A549 (cell line): ENCODE data around the gene OVCH1. TPM values are rescaled to one million over a fixed set of nuclear protein-coding genes. Genes with fewer than 3 reads are reported as not detected.

Source experiments
- ATAC-seq, 2 experiments: fragments of 200-7000 bp in 1 of 2; fragments of >200 bp in 1 of 2; cut with Nextera tagmentation in 1 of 2; cut with Tn5 transposase in 1 of 2; 3 replicates each; pipeline versions ENCODE4 v1.8.0 to v1.9.1; 2018 to 2020; ENCODE audit warnings: mild to moderate bottlenecking in 1 of 2, moderate library complexity in 1 of 2
- CTCF ChIA-PET: fragments of 300-600 bp; sonication (Branson Sonifier 250); formaldehyde crosslinking; extraction: SDS; loops from one replicate; lab custom pipeline; 2021; ENCODE audit warnings: antibody characterized with exemption, inconsistent platforms; lab: Yijun Ruan, JAX
- POLR2A ChIA-PET: fragments of 350-600 bp; formaldehyde crosslinking; extraction: SDS; loops from one replicate; lab custom pipeline; 2021; ENCODE audit warnings: antibody characterized with exemption, inconsistent platforms; lab: Yijun Ruan, JAX
- DNase-seq, 2 experiments: peaks; one replicate each; pipeline versions ENCODE4 v3.0.0 to v3.0.0-alpha.2; 2011 to 2016; ENCODE audit warnings: low read depth in 1 of 2, low spot score in 1 of 2
- FAIRE-seq: peaks from 2 replicates; lab custom pipeline; 2011; peaks lifted over from hg19 to GRCh38; lab: Jason Lieb, UNC
- H3K27ac ChIP-seq, 2 experiments: fragments of >200 bp; sonication (Bioruptor Twin); formaldehyde crosslinking; 3 replicates each; pipeline ENCODE4 v1.5.1; 2016 to 2017
- H3K4me1 ChIP-seq: fragments of >200 bp; sonication (Bioruptor Twin); formaldehyde crosslinking; 3 replicates; pipeline ENCODE4 v1.6.1; 2016
- H3K4me2 ChIP-seq: fragments of >200 bp; sonication (Bioruptor Twin); formaldehyde crosslinking; 3 replicates; pipeline ENCODE4 v1.6.1; 2016
- H3K4me3 ChIP-seq: fragments of >200 bp; sonication (Bioruptor Twin); formaldehyde crosslinking; 3 replicates; pipeline ENCODE4 v1.5.1; 2016
- H3K9me3 ChIP-seq: fragments of >200 bp; sonication (Bioruptor Twin); formaldehyde crosslinking; 3 replicates; pipeline ENCODE4 v1.6.1; 2016
- BHLHE40 ChIP-seq: IDR thresholded peaks from 2 replicates; pipeline ENCODE4 v1.6.1; 2012; ENCODE audit warnings: low read depth, low read length, inconsistent platforms
- CBX2 ChIP-seq: fragments of 200-600 bp; sonication (generic); IDR thresholded peaks from 2 replicates; pipeline ENCODE4 v1.6.1; 2016; ENCODE audit warnings: low read depth, mild to moderate bottlenecking, borderline replicate concordance
- CBX8 ChIP-seq: fragments of 200-600 bp; sonication (generic); IDR thresholded peaks from 2 replicates; pipeline ENCODE4 v1.6.1; 2016
- CHD2 ChIP-seq: fragments of 150-350 bp; IDR thresholded peaks from 2 replicates; pipeline ENCODE4 v1.6.1; 2014; ENCODE audit warnings: low read length; ENCODE audit not compliant: partially characterized antibody
- EHMT2 ChIP-seq: fragments of 200-600 bp; sonication (generic); IDR thresholded peaks from 2 replicates; pipeline ENCODE4 v1.6.1; 2016; ENCODE audit warnings: antibody characterized with exemption, low read depth, mild to moderate bottlenecking, moderate library complexity
- EP300 ChIP-seq, 2 experiments: fragments of >200 bp; sonication (Bioruptor Twin); formaldehyde crosslinking; IDR thresholded peaks; 2 replicates in 1 of 2; 3 replicates in 1 of 2; pipeline ENCODE4 v1.6.1; 2016 to 2017
- FOSB ChIP-seq: fragments of 250-450 bp; sonication (Bioruptor Pico); IDR thresholded peaks from 2 replicates; pipeline ENCODE4 v1.5.0; 2020; ENCODE audit warnings: mild to moderate bottlenecking, moderate library complexity
- HDAC2 ChIP-seq: fragments of 200-600 bp; sonication (generic); IDR thresholded peaks from 2 replicates; pipeline ENCODE4 v1.6.1; 2016
- HOXB5 ChIP-seq: fragments of 250-450 bp; sonication (Bioruptor Pico); IDR thresholded peaks from 2 replicates; pipeline ENCODE4 v1.5.0; 2020; ENCODE audit warnings: mild to moderate bottlenecking, moderate library complexity
- KDM1A ChIP-seq: fragments of 200-600 bp; sonication (generic); IDR thresholded peaks from 2 replicates; pipeline ENCODE4 v1.6.1; 2016; ENCODE audit warnings: low read depth, mild to moderate bottlenecking
- KDM5A ChIP-seq: fragments of 200-600 bp; sonication (generic); IDR thresholded peaks from 2 replicates; pipeline ENCODE4 v1.6.1; 2016; ENCODE audit warnings: antibody characterized with exemption, mild to moderate bottlenecking
- MAFK ChIP-seq: fragments of 450-650 bp; IDR thresholded peaks from 2 replicates; pipeline ENCODE4 v1.6.1; 2014; ENCODE audit not compliant: partially characterized antibody
- PHF8 ChIP-seq: fragments of 200-600 bp; sonication (generic); IDR thresholded peaks from 2 replicates; pipeline ENCODE4 v1.6.1; 2016; ENCODE audit warnings: low read depth, mild to moderate bottlenecking, antibody characterized with exemption, moderate library complexity, borderline replicate concordance
- POLR2A ChIP-seq: IDR thresholded peaks from 2 replicates; pipeline ENCODE4 v1.6.1; 2012; ENCODE audit warnings: mild to moderate bottlenecking, low read length
- POLR2AphosphoS2 ChIP-seq: conservative IDR thresholded peaks from 2 replicates; pipeline ENCODE4 v1.6.1; 2012; ENCODE audit warnings: low read length, improper control_type of control experiment, inconsistent platforms
- RARB ChIP-seq: fragments of 250-450 bp; sonication (Bioruptor Pico); IDR thresholded peaks from 2 replicates; pipeline ENCODE4 v1.8.0; 2021; ENCODE audit warnings: mild to moderate bottlenecking, moderate library complexity
- RCOR1 ChIP-seq: fragments of 150-350 bp; IDR thresholded peaks from 2 replicates; pipeline ENCODE4 v1.6.1; 2014; ENCODE audit warnings: antibody characterized with exemption, low read length, low read depth
- TP53 ChIP-seq: fragments of 250-450 bp; sonication (Bioruptor Pico); IDR thresholded peaks from 2 replicates; pipeline ENCODE4 v1.5.0; 2021; ENCODE audit warnings: mild to moderate bottlenecking, moderate library complexity
- ZC3H11A ChIP-seq: fragments of 450-650 bp; IDR thresholded peaks from 2 replicates; pipeline ENCODE4 v1.6.1; 2014; ENCODE audit warnings: antibody characterized with exemption, mild to moderate bottlenecking
- ZNF302 ChIP-seq: fragments of 250-450 bp; sonication (Bioruptor Pico); IDR thresholded peaks from 2 replicates; pipeline ENCODE4 v1.9.0; 2021; ENCODE audit warnings: inconsistent platforms, mild to moderate bottlenecking, moderate library complexity
- WGBS: methylation state at CpG from one replicate; pipeline ENCODE4 v1.1.6; 2017; ENCODE audit errors: missing lambda C conversion rate; 5-methylcytosine and 5-hydroxymethylcytosine counted together
- polyA plus RNA-seq, 4 experiments: library from polyadenylated mRNA; depleted of rRNA in 3 of 4; stranded (reverse); fragments of >200 nt; fragmentation: RNase III in 1 of 4; extraction: RNeasy Plus Mini Kit Qiagen cat#74134 plus additional on column Dnase treatment in 1 of 4; gene quantifications; 2 replicates in 3 of 4; 3 replicates in 1 of 4; pipeline ENCODE4 v1.2.3, GENCODE V29; 2011 to 2017
- TF ChIP-seq, protein P1 (sequence below): IDR thresholded peaks from 2 replicates; pipeline ENCODE4 v1.6.1; 2012
- TF ChIP-seq, protein P2 (sequence below): fragments of 150-350 bp; IDR thresholded peaks from 2 replicates; pipeline ENCODE4 v1.6.1; 2014; ENCODE audit warnings: low read depth, mild to moderate bottlenecking, low read length
- TF ChIP-seq, protein P3 (sequence below): fragments of 250-450 bp; sonication (Bioruptor Pico); IDR thresholded peaks from 2 replicates; pipeline ENCODE4 v1.5.0; 2020; ENCODE audit warnings: low read depth, mild to moderate bottlenecking, moderate library complexity
- TF ChIP-seq, protein P4 (sequence below): fragments of 450-650 bp; IDR thresholded peaks from 2 replicates; pipeline ENCODE4 v1.6.1; 2014; ENCODE audit warnings: antibody characterized with exemption
- TF ChIP-seq, protein P5 (sequence below): fragments of >200 bp; sonication (Bioruptor Twin); formaldehyde crosslinking; IDR thresholded peaks from 2 replicates; pipeline ENCODE4 v1.6.1; 2016
- TF ChIP-seq, protein P6 (sequence below): fragments of >200 bp; sonication (Bioruptor Twin); formaldehyde crosslinking; IDR thresholded peaks from 3 replicates; pipeline ENCODE4 v1.6.1; 2016

OVCH1 gene
- polyA plus RNA-seq, 2 of the 4 experiments (the other 2 are of a cell fraction) = not detected

DNA sequence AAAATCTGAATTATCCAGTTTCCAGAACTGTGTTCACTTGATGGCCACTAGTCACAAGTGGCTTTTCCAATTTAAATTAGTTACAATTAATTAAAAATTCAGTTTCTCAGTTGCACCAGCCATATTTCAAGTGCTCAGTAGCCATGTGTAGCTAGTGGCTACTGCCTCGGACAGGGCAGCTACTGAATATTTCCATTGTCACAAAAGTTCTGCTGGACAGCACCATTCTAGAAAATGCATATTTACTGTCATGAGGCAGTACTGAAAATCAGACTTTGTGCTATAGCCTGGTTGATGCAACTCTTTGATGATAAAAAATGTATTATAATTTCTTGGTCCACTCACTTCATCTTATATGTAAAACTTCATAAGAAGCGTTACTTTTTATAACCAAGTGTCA, 11.5 kb upstream of the OVCH1 start (continued):
- TF ChIP-seq PHF8 = no peak
- TF ChIP-seq POLR2AphosphoS2 = no peak
- TF ChIP-seq, protein P1, sequence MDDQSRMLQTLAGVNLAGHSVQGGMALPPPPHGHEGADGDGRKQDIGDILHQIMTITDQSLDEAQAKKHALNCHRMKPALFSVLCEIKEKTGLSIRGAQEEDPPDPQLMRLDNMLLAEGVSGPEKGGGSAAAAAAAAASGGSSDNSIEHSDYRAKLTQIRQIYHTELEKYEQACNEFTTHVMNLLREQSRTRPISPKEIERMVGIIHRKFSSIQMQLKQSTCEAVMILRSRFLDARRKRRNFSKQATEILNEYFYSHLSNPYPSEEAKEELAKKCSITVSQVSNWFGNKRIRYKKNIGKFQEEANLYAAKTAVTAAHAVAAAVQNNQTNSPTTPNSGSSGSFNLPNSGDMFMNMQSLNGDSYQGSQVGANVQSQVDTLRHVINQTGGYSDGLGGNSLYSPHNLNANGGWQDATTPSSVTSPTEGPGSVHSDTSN = no peak
- TF ChIP-seq TP53 (CRISPR knock-in tag) = no peak
- no peak for TF ChIP-seq KDM5A
- TF ChIP-seq, protein P2, sequence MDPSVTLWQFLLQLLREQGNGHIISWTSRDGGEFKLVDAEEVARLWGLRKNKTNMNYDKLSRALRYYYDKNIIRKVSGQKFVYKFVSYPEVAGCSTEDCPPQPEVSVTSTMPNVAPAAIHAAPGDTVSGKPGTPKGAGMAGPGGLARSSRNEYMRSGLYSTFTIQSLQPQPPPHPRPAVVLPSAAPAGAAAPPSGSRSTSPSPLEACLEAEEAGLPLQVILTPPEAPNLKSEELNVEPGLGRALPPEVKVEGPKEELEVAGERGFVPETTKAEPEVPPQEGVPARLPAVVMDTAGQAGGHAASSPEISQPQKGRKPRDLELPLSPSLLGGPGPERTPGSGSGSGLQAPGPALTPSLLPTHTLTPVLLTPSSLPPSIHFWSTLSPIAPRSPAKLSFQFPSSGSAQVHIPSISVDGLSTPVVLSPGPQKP = no peak
- TF ChIP-seq, all 56 proteins: peak for 0

DNA sequence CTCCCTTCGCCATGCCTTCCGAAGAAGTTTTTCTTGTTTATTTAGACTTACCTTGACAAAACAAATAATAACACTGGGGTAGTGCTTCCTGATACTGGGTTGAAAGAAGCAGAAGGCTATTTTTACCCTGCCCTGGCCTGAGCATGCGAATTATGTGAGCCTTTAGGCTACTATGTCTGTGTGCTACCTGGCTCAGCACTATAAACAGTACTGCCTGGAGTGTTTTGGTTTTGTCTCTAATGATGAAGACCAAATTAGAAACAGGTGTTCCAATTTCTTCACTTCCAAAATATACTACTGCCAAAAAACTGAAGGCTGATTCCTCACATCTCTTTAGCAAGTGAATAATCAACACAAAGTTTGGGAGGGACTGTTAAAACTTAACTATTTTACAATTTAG, 7.6 kb upstream of the OVCH1 start:
- TF ChIP-seq MAFK (no peak), KDM1A (no peak), HDAC2 (no peak), POLR2AphosphoS2 (no peak), CBX2 (no peak), CHD2 (no peak), RCOR1 (no peak), CBX8 (no peak), POLR2A (no peak), EHMT2 (no peak), BHLHE40 (no peak)
- TF ChIP-seq, protein P3, sequence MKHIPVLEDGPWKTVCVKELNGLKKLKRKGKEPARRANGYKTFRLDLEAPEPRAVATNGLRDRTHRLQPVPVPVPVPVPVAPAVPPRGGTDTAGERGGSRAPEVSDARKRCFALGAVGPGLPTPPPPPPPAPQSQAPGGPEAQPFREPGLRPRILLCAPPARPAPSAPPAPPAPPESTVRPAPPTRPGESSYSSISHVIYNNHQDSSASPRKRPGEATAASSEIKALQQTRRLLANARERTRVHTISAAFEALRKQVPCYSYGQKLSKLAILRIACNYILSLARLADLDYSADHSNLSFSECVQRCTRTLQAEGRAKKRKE (CRISPR knock-in tag) = no peak
- TF ChIP-seq, protein P2 = no peak
- TF ChIP-seq, protein P4, sequence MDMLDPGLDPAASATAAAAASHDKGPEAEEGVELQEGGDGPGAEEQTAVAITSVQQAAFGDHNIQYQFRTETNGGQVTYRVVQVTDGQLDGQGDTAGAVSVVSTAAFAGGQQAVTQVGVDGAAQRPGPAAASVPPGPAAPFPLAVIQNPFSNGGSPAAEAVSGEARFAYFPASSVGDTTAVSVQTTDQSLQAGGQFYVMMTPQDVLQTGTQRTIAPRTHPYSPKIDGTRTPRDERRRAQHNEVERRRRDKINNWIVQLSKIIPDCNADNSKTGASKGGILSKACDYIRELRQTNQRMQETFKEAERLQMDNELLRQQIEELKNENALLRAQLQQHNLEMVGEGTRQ = no peak
- ATAC-seq = no peak
- ChIA-PET CTCF (no interaction called here), POLR2A (no interaction called here)
- no peaks in the 10 kb centered on the region for H3K9me3 ChIP-seq
- no peak overlapping the region for H3K4me2 ChIP-seq
- no peak overlapping the region for H3K4me3 ChIP-seq
- H3K27ac ChIP-seq = no peak overlapping the region
- 37% methylated on average over 3 of the region's 3 CpGs for WGBS
- FAIRE-seq = no peak
- DNase-seq = no peak
- no peaks in the 10 kb centered on the region for H3K4me1 ChIP-seq

DNA sequence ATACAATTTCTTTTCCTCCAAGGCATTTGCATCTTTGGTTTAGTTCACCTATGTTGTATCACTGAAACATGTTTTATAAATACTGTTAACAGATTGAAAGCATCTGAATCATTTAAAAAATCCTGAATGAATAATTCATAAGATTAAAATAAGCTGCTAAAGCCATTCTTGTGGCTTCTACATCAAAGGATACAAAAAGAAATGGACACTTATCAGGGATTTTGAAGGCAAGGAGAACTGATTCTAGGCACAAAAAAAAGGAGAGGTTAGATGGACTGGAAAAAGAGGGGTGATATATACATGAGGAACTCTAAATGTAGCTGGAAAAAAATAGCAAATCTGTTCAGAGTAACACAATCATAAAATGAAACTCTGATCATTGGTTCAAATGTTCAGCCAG, 5.8 kb upstream of the OVCH1 start:
- ATAC-seq (no peak), DNase-seq (no peak), FAIRE-seq (no peak)
- H3K9me3 ChIP-seq = no peaks in the 10 kb centered on the region
- ChIA-PET CTCF (interaction anchor here (1.5 kb wide), 1 partner anchor 16 kb away, joined by 6 read pairs; no protein-coding TSS in a partner anchor), POLR2A (no interaction called here)
- no peak for TF ChIP-seq FOSB (CRISPR knock-in tag)
- TF ChIP-seq CHD2 = no peak
- TF ChIP-seq EHMT2 = no peak
- TF ChIP-seq, protein P5, sequence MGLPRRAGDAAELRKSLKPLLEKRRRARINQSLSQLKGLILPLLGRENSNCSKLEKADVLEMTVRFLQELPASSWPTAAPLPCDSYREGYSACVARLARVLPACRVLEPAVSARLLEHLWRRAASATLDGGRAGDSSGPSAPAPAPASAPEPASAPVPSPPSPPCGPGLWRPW = no peak
- no peak for TF ChIP-seq EP300 (IDR thresholded peaks at IDR 0.05)
- no peak for TF ChIP-seq RCOR1
- TF ChIP-seq HOXB5 (CRISPR knock-in tag) = no peak
- TF ChIP-seq, protein P6, sequence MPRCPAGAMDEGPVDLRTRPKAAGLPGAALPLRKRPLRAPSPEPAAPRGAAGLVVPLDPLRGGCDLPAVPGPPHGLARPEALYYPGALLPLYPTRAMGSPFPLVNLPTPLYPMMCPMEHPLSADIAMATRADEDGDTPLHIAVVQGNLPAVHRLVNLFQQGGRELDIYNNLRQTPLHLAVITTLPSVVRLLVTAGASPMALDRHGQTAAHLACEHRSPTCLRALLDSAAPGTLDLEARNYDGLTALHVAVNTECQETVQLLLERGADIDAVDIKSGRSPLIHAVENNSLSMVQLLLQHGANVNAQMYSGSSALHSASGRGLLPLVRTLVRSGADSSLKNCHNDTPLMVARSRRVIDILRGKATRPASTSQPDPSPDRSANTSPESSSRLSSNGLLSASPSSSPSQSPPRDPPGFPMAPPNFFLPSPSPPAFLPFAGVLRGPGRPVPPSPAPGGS = no peak
- no peak for TF ChIP-seq ZC3H11A
- no peak for TF ChIP-seq RARB
- TF ChIP-seq ZNF302 (CRISPR knock-in tag) = no peak
- H3K4me2 ChIP-seq = no peak overlapping the region
- no peaks in the 10 kb centered on the region for H3K4me1 ChIP-seq
- H3K4me3 ChIP-seq = no peak overlapping the region
- no peak overlapping the region for H3K27ac ChIP-seq
